HL-60/S4 treated with phorbol 12-myristate 13-acetate at 8.2 ng/mL for 4 days and 3 days (cell line): ENCODE results near the gene PIGQ.

Source experiments
- in situ Hi-C: fragments of 300-500 bp; cut with MboI; formaldehyde crosslinking; loops from 2 replicates; pipeline ENCODE4 v1.15.0; 2022; ENCODE audit warnings: low sequenced_read_pairs

Gene PIGQ

GRCh38 chr16:625977-626765 lies 56.4 kb downstream of the PIGQ start:
- in situ Hi-C loops = no loop called here

- in situ Hi-C loops = no loop called here
Observed at GRCh38 chr16:626787-627453, 57.2 kb downstream of the PIGQ start.

GRCh38 chr16:627454-628239 lies 57.9 kb downstream of the PIGQ start:
- in situ Hi-C loops = no loop called here

GRCh38 chr16:628321-629061 lies 58.7 kb downstream of the PIGQ start:
- in situ Hi-C loops = no loop called here

- in situ Hi-C loops = no loop called here
Observed at GRCh38 chr16:629185-629832, 59.5 kb downstream of the PIGQ start.

GRCh38 chr16:629833-630248 lies 60.1 kb downstream of the PIGQ start:
- in situ Hi-C loops = no loop called here

- in situ Hi-C loops = no loop called here
Observed at GRCh38 chr16:630249-630814, 60.6 kb downstream of the PIGQ start.

- in situ Hi-C loops = no loop called here
Observed at GRCh38 chr16:630815-631405, 61.1 kb downstream of the PIGQ start, which contains the start of gene WFIKKN1. WFIKKN1 (plus strand) TSS chr16:630985; CDS start chr16:631254, 269 bp downstream.

- in situ Hi-C loops = no loop called here
Observed at GRCh38 chr16:631808-632358, 62.1 kb downstream of the PIGQ start.

- in situ Hi-C loops = no loop called here
Observed at GRCh38 chr16:632486-633335, 62.9 kb downstream of the PIGQ start.

GRCh38 chr16:633336-634050 lies 63.7 kb downstream of the PIGQ start:
- in situ Hi-C loops = no loop called here
